Ovary (tissue), 9 donors: Measurements from ENCODE around the gene HLCS. TPM values are rescaled to one million over a fixed set of nuclear protein-coding genes. Genes with fewer than 3 reads are reported as not detected.

ENCODE experiments used
- DNase-seq, 5 donors: peaks; one replicate each; pipeline ENCODE4 v3.0.0-alpha.2; 2019 to 2020
- H3K27ac ChIP-seq, 2 donors: fragments of 200-600 bp; one replicate each; pipeline versions ENCODE4 v1.5.1 to v1.8.0; 2019 to 2022
- H3K27me3 ChIP-seq: fragments of 200-600 bp; one replicate; pipeline ENCODE4 v1.8.0; 2022
- H3K36me3 ChIP-seq: fragments of 200-600 bp; sonication (generic); one replicate; pipeline ENCODE4 v1.5.1; 2019
- H3K4me1 ChIP-seq: one replicate; pipeline ENCODE4 v1.8.1; 2013; ENCODE audit warnings: mild to moderate bottlenecking, moderate library complexity; ENCODE audit not compliant: insufficient read depth
- H3K4me3 ChIP-seq: fragments of 200-600 bp; sonication (generic); one replicate; pipeline ENCODE4 v1.5.1; 2017
- H3K9me3 ChIP-seq, 2 donors: fragments of 200-600 bp in 1 of 2; sonication (generic) in 1 of 2; one replicate each; pipeline versions ENCODE4 v1.5.1 to v1.8.1; 2013 to 2019; ENCODE audit warnings: mild to moderate bottlenecking in 1 of 2, moderate library complexity in 1 of 2
- EP300 ChIP-seq: sonication (generic); formaldehyde crosslinking; IDR thresholded peaks from one replicate; pipeline ENCODE4 v1.6.1; 2017; ENCODE audit warnings: antibody characterized with exemption
- POLR2A ChIP-seq: fragments of 450-650 bp; IDR thresholded peaks from one replicate; pipeline ENCODE4 v1.6.1; 2017; ENCODE audit warnings: antibody characterized with exemption, mild to moderate bottlenecking, moderate library complexity
- WGBS, 3 donors: extraction: QIAGEN DNeasy Blood & Tissue Kit in 1 of 3; methylation state at CpG; one replicate each; pipeline versions ENCODE4 v1.1.5 to v1.1.7; 2013 to 2017; 5-methylcytosine and 5-hydroxymethylcytosine counted together
- intact Hi-C, 4 donors: fragments of 100-400 bp; cut with DNase I; formaldehyde crosslinking; loops; one replicate each; pipeline versions ENCODE4 v1.11.0 to v1.15.1; 2022 to 2023
- polyA plus RNA-seq, 2 donors: library from polyadenylated mRNA; stranded (reverse); fragments of 200-250 nt in 1 of 2; fragments of 350-450 nt in 1 of 2; fragmentation: Illumina TruSeq in 1 of 2; extraction: RNeasy Lipid Tissue Mini Kit (QIAGEN cat#74804) in 1 of 2; gene quantifications; one replicate each; pipeline ENCODE4 v1.2.3, GENCODE V29; 2013 to 2014
- total RNA-seq, 7 donors: library from RNA; depleted of rRNA in 2 of 7; stranded (reverse); fragments of >200 nt in 2 of 7; fragmentation: NEBNext Ultra II Directional in 3 of 7; extraction: Animal tissue kit (Norgen Biotek cat#: 25700) in 3 of 7; gene quantifications; one replicate each; pipeline versions ENCODE4 v1.1.0 to v1.2.4, GENCODE V29; 2016 to 2023
- TF ChIP-seq, protein P1 (sequence below), 3 donors: fragments of 450-650 bp in 2 of 3; fragments of 200-600 bp in 1 of 3; IDR thresholded peaks; one replicate each; pipeline versions ENCODE4 v1.5.1 to v1.8.0; 2016 to 2022; ENCODE audit warnings: antibody characterized with exemption in 3 of 3, mild to moderate bottlenecking in 1 of 3
- donor health status: DM: no; HTN: no; CAD: no; lungs with moderate emphysema.
- donor health status: DM: no; HTN: no; CAD: no.
- donor health status: Bipolar disorder and iron deficiency.
- donor health status: DM: yes; HTN: yes; CAD: no.
- donor health status: DM: no; HTN: no; CAD: no.
- donor health status: DM: yes; HTN: yes; CAD: no.

The HLCS gene
- total and polyA plus RNA-seq, 9 donors = 4.0 to 20.3 (median 12.4) TPM

DNA sequence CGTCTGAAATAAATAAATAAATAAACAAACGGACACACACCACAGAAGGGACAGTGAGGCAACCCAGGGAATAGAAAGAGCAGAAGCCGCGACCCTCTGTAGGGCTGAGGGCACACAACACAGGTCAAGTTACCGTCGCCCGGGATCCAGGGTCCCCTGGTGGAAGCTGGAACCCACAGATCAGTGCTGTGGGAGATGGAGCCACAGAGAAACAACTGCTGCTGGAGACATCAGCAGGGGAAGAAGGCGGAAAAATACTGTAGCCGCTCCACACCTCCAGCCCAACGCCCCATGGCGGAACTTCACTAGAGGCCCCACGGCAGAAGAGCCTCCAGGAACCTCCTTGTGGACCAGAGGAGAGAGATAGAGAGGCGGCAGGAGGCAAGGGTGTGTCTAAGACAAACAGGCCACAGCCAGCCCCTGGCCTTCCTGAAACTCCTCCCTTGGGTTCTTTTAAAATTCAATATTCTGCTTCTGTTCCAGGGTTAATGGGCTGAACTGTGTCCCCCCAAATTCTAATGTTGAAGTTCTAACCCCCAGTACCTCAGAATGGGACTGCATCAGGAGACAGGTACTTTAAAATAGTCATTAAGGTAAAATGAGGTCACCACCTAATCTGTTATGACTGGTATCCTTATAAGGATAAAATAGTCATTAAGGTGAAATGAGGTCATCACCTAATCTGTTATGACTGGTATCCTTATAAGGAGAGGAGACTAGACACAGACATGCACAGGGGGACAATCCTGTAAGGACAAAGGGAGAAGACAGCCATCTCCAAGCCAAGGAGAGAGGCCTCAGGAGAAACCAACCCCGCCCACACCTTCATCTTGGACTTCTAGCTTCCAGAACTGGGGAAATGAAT is 7.7 kb upstream of the HLCS start:
- H3K27me3 ChIP-seq = no peaks in the 10 kb centered on the region
- DNase-seq = no peak
- H3K36me3 ChIP-seq = no peaks in the 10 kb centered on the region
- H3K4me3 ChIP-seq = no peak overlapping the region
- no peaks in the 10 kb centered on the region for H3K4me1 ChIP-seq
- 85 to 95% (median 94%) methylated on average over 14 of the region's 14 CpGs for WGBS, 3 donors
- no peaks in the 10 kb centered on the region for H3K9me3 ChIP-seq
- H3K27ac ChIP-seq = no peak overlapping the region
- intact Hi-C loops = no loop called here
- TF ChIP-seq, protein P1, sequence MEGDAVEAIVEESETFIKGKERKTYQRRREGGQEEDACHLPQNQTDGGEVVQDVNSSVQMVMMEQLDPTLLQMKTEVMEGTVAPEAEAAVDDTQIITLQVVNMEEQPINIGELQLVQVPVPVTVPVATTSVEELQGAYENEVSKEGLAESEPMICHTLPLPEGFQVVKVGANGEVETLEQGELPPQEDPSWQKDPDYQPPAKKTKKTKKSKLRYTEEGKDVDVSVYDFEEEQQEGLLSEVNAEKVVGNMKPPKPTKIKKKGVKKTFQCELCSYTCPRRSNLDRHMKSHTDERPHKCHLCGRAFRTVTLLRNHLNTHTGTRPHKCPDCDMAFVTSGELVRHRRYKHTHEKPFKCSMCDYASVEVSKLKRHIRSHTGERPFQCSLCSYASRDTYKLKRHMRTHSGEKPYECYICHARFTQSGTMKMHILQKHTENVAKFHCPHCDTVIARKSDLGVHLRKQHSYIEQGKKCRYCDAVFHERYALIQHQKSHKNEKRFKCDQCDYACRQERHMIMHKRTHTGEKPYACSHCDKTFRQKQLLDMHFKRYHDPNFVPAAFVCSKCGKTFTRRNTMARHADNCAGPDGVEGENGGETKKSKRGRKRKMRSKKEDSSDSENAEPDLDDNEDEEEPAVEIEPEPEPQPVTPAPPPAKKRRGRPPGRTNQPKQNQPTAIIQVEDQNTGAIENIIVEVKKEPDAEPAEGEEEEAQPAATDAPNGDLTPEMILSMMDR (IDR thresholded peaks at IDR 0.05) = no peak
- TF ChIP-seq EP300 = no peak
- no peak for TF ChIP-seq POLR2A

DNA sequence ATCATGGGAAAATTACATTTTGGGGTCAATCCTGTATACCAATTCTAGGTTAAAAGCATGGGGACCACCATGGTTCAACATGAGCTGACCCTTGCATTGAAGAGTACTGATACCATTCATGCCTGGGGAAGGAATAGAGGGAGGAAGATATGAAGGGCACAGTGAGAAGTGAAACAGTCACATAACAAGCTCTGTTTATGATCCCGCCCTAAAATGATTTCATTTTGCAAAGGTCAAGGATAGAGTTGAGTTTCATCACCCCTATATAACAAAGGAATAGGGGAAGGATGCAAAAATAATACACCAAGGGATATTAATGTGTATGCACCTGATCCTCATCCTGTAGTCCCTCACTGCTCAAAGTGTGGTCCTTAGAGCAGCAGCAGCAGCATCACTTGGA is 2.5 kb upstream of the HLCS start:
- DNase-seq = no peak
- intact Hi-C loops = loop anchor here in 2 of 4 donors (5.0 to 10.0 kb wide), 2 partner anchors 103 to 356 kb away; partner anchors contain the start of genes PIGP (in 1 of the 2) and TTC3 (in 1 of the 2)
- Histone ChIP-seq H3K4me1 (peaks cover 5% of the 10 kb centered on the region), H3K36me3 (no peaks in the 10 kb centered on the region), H3K27me3 (no peaks in the 10 kb centered on the region), H3K27ac (no peak overlapping the region), H3K9me3 (no peaks in the 10 kb centered on the region), H3K4me3 (no peak overlapping the region)
- WGBS, 3 donors = 89 to 96% (median 92%) methylated on average over 1 of the region's 1 CpG
- TF ChIP-seq, protein P1 (IDR thresholded peaks at IDR 0.05) = no peak
- TF ChIP-seq POLR2A (no peak), EP300 (no peak)

DNA sequence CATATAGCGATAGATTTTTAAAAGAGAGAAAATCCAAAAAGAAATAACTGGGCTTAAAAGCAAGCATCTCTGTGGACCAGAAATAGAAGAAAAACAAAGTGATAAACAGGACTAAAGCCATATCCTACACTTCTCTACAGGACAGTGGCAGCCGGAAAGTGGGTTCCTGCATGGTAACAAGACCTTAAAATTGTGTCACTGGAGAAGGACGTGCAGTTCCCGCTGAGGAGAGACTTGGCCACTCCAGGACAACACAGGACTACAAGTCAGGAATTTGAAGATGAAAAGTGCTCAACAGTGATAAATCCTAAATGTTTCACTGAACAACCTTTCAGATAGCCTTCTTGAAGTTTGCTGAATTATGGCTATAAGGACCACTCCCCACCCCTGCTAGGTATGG is 1.9 kb upstream of the HLCS start:
- TF ChIP-seq POLR2A (no peak), EP300 (no peak)
- TF ChIP-seq, protein P1 (IDR thresholded peaks at IDR 0.05) = no peak
- DNase-seq = no peak
- no peaks in the 10 kb centered on the region for H3K27me3 ChIP-seq
- intact Hi-C loops = loop anchor here in 2 of 4 donors (5.0 to 10.0 kb wide), 2 partner anchors 104 to 356 kb away; partner anchors contain the start of genes PIGP (in 1 of the 2) and TTC3 (in 1 of the 2)
- WGBS, 3 donors = 63 to 91% (median 91%) methylated on average over 4 of the region's 4 CpGs
- no peaks in the 10 kb centered on the region for H3K9me3 ChIP-seq
- H3K4me1 ChIP-seq = peaks cover 5% of the 10 kb centered on the region
- H3K36me3 ChIP-seq = no peaks in the 10 kb centered on the region
- no peak overlapping the region for H3K4me3 ChIP-seq
- H3K27ac ChIP-seq = no peak overlapping the region

DNA sequence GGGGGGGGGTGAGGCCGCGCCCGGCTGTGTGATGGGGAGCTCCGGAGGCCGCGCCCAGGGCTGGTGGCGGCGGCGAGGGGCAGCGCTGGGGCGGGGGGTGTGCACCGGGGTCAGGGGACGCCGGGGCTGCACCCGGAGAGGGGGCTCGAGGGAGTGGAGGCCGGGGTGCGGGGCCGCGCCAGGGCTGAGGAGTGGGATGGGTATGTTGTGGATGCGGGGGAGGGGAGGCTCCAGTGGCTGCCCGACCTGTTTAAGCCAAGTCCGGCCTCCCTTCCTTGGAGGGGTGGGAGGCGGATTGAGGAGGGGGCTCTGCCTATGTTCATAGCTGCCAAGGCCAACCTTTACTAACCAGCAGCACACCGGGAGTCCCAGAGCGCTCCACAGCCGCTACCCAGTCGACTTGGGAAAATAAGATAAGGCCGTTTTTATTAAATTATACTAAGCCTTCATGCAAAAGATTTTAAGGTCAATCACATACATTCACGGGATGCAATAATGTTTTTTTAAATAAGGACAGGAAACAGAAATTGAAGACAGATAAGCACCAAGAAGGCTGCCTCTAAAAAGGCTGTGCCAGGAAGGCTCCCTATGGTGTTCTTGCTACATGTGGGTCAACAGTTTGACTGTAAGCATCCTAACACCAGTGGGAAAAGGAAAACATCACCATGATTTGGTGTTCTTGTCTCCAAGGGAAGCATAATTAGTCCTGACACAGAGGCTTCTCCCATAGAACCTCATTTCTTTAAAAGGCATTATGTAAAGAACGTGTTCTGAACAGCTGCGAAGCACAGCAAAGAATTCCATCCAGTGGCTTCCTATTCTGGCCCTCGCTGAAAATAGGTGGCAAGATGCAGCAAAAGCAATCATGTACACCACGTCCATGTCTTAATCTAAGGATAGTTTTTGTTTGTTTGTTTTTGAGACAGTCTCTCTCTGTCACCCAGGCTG is 626 bp upstream of the HLCS start:
- H3K36me3 ChIP-seq = no peaks in the 10 kb centered on the region
- H3K27ac ChIP-seq = peak overlapping the region; percentile 76 to 85
- H3K4me1 ChIP-seq = peaks cover 5% of the 10 kb centered on the region
- TF ChIP-seq POLR2A (no peak), EP300 (no peak)
- TF ChIP-seq, protein P1 (IDR thresholded peaks at IDR 0.05) = no peak
- no peaks in the 10 kb centered on the region for H3K27me3 ChIP-seq
- intact Hi-C loops = loop anchor here in 2 of 4 donors (5.0 to 10.0 kb wide), 2 partner anchors 105 to 358 kb away; partner anchors contain the start of genes PIGP (in 1 of the 2) and TTC3 (in 1 of the 2)
- H3K4me3 ChIP-seq = peak overlapping the region; percentile 71
- DNase-seq = peak in 2 of 5 donors; percentile 40 to 63
- H3K9me3 ChIP-seq = no peaks in the 10 kb centered on the region
- WGBS, 3 donors = 13 to 26% (median 15%) methylated on average over 16 to 34 of the region's 34 CpGs
